ENCODE results near the gene OR2AT4.

The OR2AT4 gene

DNA sequence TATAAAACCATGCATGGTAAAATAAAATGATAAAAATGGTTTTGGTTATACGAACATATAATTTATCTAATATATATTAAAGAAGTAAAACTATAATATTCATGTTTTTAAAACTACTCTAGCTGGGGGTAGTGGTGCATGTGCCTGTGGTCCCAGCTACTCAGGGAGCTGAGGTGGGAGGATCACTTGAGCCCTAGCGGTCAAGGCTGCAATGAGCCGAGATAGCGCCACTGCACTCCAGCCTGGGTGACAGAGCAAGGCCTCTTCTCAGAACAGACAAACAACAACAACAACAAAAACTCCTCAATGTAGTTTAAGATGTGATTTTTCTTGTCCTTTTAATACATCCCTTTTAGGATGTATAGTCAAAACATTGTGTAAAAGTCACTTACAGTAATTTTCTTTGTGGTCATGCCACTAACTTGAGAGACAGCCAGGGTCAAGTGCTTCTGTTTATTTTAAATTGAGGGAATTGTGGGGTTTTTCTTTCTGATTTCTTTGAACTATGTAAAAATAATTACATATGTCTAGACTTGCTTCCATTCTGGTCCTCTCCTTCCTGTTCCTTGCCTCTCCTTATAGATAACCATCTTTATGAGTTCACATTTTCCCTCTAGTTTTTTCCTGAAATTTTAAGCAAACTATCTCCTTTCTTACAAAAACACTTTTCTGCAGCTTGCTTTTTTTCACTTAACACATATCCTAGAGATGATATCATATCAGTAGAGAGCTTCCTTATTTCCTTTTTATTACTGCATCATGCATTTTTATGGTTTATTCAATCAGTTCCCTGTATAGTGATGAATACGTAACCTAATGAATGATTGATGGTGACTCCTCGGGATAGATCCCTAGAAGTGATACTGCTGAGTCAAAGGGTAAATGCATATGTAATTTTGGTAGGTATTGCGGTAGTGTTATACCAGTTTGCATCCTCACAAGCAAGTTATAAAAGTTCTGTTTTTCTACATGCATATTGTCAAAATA lies 9.1 kb downstream of the OR2AT4 start:
- H3K27ac Mint-ChIP-seq: no peak overlapping the region
- no peaks in the 10 kb centered on the region for H3K4me1 Mint-ChIP-seq
- peaks cover 10% of the 10 kb centered on the region for H3K9me3 Mint-ChIP-seq
- H3K4me3 Mint-ChIP-seq: no peak overlapping the region
- peaks cover 44% of the 10 kb centered on the region for H3K27me3 Mint-ChIP-seq
- H3K36me3 Mint-ChIP-seq: no peaks in the 10 kb centered on the region
- no peak for ATAC-seq

DNA sequence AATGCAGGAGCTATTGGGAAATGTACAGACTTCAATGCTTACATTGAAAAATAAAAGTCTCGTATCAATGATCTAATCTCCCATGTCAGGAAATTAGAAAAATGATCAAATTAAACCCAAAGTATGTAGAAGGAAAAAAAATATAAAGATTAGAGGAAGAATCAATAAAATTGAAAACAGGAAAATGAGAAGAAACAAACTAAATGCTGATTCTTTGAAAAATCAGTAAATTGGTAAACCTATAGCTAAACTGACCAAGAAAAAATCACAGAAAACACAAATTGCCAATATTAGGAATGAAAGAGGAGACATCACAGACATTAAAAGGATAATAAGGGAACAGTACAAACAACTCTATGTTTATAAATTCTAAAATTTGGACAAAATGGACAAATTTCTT lies 11.8 kb downstream of the OR2AT4 start:
- Mint-ChIP-seq H3K36me3 (no peaks in the 10 kb centered on the region), H3K27ac (no peak overlapping the region), H3K4me3 (no peak overlapping the region), H3K4me1 (no peaks in the 10 kb centered on the region), H3K9me3 (no peaks in the 10 kb centered on the region), H3K27me3 (peaks cover 57% of the 10 kb centered on the region)
- ATAC-seq: no peak

DNA sequence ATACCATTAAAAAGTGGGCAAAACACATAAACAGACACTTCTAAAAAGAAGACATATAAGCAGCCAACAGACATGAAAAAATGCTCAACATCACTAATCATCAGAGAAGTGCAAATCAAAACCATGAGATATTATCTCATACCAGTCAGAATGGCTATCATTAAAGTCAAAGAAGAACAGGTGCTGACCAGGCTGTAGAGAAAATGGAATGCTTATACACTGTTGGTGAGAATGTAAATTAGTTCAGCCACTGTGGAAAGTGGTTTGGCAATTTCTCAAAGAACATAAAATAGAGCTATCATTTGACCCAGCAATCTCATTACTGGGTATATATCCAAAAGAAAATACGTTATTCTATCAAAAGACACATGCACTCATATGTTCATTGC lies 13.5 kb downstream of the OR2AT4 start:
- Mint-ChIP-seq H3K4me1 (no peaks in the 10 kb centered on the region), H3K27ac (no peak overlapping the region), H3K27me3 (peaks cover 42% of the 10 kb centered on the region), H3K4me3 (no peak overlapping the region), H3K36me3 (no peaks in the 10 kb centered on the region), H3K9me3 (no peaks in the 10 kb centered on the region)
- no peak for ATAC-seq

DNA sequence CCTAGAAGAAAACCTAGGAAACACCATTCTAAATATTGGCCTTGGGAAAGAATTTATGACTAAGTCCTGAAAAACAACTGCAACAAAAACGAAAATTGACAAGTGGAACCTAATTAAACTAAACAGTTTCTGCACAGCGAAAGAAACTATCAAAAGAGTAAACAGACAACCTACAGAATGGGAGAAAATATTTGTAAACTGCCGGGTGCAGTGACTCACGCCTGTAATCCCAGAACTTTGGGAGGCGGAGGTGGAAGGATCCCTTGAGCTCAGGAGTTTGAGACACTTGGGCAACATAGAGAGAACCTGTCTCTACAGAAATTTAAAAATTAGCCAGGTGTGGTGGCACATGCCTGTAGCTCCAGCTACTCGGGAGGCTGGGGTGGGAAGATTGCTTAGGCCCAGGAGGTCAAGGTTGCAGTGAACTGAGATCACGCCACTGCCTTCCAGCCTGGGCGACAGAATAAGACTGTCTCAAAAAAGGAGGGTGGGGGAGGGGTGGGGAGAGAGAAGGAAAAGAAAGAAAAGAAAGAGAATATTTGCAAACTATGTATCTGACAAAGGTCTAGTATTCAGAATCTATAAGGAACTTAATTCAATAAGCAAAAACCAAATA lies 14.0 kb downstream of the OR2AT4 start:
- H3K27ac Mint-ChIP-seq: no peak overlapping the region
- no peaks in the 10 kb centered on the region for H3K4me1 Mint-ChIP-seq
- no peak overlapping the region for H3K4me3 Mint-ChIP-seq
- H3K27me3 Mint-ChIP-seq: peaks cover 37% of the 10 kb centered on the region
- ATAC-seq: no peak
- no peaks in the 10 kb centered on the region for H3K36me3 Mint-ChIP-seq
- H3K9me3 Mint-ChIP-seq: no peaks in the 10 kb centered on the region

DNA sequence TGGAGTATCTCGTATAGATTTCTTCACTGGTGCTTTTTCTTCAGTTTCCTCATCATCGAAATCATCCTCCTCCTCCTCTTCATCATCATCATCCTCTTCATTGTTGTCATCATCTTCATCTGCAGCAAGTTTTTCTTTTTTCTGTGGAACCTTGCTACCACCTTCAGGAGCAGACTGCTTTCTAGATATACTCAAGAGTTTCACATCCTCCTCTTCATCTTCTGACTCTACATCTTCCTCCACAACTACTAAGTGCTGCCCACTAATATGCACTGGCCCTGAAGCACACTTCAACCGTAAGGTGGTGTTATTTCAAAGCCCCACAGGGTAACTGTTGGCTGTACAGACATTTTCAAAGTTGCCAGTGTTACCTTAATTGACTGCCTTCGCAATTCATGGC lies 17.1 kb downstream of the OR2AT4 start:
- Mint-ChIP-seq H3K4me3 (no peak overlapping the region), H3K27me3 (peaks cover 33% of the 10 kb centered on the region), H3K36me3 (no peaks in the 10 kb centered on the region), H3K4me1 (no peaks in the 10 kb centered on the region), H3K27ac (no peak overlapping the region), H3K9me3 (no peaks in the 10 kb centered on the region)
- ATAC-seq: no peak

DNA sequence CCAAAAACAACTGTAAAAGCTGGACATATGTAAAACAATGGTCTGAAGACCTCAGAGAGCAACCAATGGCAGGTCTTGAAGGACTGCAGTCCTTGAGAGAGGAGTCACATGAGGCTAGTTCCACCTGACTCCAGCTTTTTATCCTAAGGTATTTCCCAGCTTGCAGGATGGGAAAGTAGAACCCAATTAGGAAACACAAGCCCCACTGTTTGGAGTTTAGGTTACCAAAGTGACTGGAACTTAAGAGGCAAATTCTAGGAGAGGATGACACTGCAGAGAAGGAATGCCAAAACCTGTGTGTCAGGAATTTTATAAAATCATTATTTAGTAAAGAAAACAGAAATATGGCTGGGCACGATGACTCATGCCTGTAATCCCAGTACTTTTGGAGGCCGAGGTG lies 18.4 kb downstream of the OR2AT4 start:
- Mint-ChIP-seq H3K9me3 (no peaks in the 10 kb centered on the region), H3K27ac (no peak overlapping the region), H3K27me3 (peaks cover 26% of the 10 kb centered on the region), H3K36me3 (no peaks in the 10 kb centered on the region), H3K4me1 (no peaks in the 10 kb centered on the region), H3K4me3 (no peak overlapping the region)
- ATAC-seq: no peak

DNA sequence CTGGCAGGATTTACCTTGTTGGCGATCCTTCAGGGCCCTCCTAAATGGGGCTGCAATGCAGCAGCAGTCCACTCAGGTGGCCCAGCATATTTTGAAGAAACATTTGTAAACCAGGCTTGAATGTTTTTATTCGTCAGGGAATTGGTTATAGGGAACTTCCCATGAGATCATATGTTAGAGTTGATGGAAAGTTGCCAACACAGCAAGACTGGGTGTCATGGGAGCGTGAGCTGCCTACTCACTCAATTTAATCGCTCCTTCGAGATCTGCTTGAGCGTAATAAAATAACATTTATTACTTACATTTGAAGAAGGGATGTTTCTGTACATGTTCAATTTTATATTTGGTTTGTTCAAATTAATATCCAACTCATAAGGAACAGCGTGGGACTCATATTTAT lies 19.4 kb downstream of the OR2AT4 start:
- Mint-ChIP-seq H3K9me3 (no peaks in the 10 kb centered on the region), H3K4me1 (no peaks in the 10 kb centered on the region), H3K27ac (no peak overlapping the region), H3K36me3 (no peaks in the 10 kb centered on the region), H3K27me3 (peaks cover 17% of the 10 kb centered on the region), H3K4me3 (no peak overlapping the region)
- no peak for ATAC-seq

DNA sequence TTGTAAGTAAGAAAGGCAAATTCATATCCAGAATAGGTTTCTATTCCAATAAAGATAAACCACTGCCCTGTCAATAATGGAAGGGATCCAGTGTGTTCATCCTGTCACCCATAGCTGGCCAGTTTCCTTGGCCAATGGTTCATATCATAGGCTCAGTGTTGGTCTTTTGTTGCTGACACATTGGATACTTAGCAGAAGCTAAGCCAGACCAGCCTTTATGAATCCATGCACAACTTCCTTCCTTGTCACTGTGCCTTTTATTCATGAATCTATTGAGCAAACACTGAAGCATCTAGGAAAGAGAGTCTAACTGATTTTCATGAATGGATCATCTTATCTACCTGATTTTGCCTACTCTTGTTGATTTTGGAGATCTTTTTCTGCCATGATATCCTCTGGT lies 20.0 kb downstream of the OR2AT4 start:
- H3K4me1 Mint-ChIP-seq: no peaks in the 10 kb centered on the region
- H3K9me3 Mint-ChIP-seq: no peaks in the 10 kb centered on the region
- no peak overlapping the region for H3K27ac Mint-ChIP-seq
- H3K36me3 Mint-ChIP-seq: no peaks in the 10 kb centered on the region
- H3K4me3 Mint-ChIP-seq: no peak overlapping the region
- H3K27me3 Mint-ChIP-seq: peaks cover 16% of the 10 kb centered on the region
- no peak for ATAC-seq

DNA sequence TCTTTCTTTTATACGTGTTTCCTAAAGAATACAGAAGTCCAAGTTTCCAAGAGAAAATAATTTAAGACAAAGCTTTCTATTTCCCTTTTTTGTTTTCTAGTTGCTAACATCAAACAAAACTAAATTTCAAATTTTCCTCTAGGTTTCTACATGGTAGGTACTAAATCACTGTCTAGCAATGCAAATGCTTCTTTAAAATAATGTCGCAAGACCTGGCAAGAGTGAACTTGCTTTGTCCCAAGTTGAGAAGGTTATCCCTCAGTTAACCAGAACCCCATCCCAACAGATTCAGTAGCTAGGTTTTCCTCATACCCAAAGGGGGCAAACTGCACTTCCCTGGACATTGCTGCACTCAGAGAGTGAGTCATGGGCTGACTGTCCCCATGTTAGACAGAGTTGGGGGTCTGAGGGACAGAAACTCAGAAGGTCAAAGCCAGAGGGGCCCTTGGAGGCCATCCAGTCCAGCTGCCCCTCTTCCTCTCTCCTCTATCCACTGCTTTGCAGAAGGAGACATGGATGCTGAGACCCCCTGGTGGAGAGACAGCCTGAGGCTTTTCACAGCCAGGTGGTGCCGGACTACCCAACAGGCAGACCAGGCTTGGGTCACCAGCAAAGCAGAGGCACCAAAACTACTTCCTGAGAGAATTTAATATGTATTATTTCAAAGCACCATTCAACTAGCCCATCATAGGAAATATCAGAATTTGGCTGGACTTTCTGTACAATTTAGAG lies 23.1 kb downstream of the OR2AT4 start:
- H3K27ac Mint-ChIP-seq: no peak overlapping the region
- H3K27me3 Mint-ChIP-seq: peaks cover 25% of the 10 kb centered on the region
- no peaks in the 10 kb centered on the region for H3K36me3 Mint-ChIP-seq
- no peaks in the 10 kb centered on the region for H3K4me1 Mint-ChIP-seq
- H3K9me3 Mint-ChIP-seq: no peaks in the 10 kb centered on the region
- no peak for ATAC-seq
- H3K4me3 Mint-ChIP-seq: no peak overlapping the region

DNA sequence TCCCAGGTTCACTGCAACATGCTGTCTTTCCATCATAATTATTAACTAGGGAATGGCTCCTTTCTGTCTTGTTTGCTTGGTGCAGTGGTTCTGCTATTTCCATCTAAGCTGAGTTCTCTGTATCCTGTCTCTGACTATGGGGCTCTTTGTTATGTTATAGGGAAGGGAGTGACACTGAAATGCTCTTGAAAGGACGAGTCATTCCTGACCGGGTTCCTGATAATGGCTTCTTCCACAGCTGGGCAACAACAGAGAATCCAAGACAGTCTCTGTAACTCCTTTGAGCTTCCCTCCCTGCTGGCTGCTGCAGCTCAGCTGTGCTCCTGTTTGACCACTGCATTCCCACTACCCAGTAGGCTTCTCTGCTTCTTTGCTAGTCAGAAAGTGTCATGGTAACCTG lies 24.1 kb downstream of the OR2AT4 start:
- no peaks in the 10 kb centered on the region for H3K36me3 Mint-ChIP-seq
- no peaks in the 10 kb centered on the region for H3K4me1 Mint-ChIP-seq
- ATAC-seq: no peak
- no peak overlapping the region for H3K27ac Mint-ChIP-seq
- peaks cover 4% of the 10 kb centered on the region for H3K9me3 Mint-ChIP-seq
- H3K4me3 Mint-ChIP-seq: no peak overlapping the region
- peaks cover 31% of the 10 kb centered on the region for H3K27me3 Mint-ChIP-seq

DNA sequence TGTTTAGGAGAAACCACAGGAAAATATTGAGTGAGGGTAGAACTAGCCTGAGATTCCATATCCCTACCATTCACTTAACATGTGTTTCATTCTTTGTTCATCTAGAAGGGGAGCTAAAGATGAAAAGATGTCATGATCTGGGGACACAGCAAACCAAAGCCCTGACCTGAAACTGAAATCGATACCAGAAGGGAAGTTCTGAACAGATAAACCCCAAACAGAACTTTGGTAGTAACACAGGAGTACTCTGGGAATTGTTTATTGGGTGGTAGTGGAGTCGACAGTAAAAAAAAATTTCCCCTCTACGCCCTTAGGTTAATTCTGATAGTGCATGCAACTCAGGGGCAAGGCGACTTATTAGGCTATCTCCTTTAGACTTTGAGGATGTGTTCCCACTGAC lies 27.2 kb downstream of the OR2AT4 start:
- H3K36me3 Mint-ChIP-seq: no peaks in the 10 kb centered on the region
- no peak for ATAC-seq
- no peak overlapping the region for H3K27ac Mint-ChIP-seq
- peaks cover 35% of the 10 kb centered on the region for H3K27me3 Mint-ChIP-seq
- no peak overlapping the region for H3K4me3 Mint-ChIP-seq
- H3K9me3 Mint-ChIP-seq: peaks cover 4% of the 10 kb centered on the region
- no peaks in the 10 kb centered on the region for H3K4me1 Mint-ChIP-seq

DNA sequence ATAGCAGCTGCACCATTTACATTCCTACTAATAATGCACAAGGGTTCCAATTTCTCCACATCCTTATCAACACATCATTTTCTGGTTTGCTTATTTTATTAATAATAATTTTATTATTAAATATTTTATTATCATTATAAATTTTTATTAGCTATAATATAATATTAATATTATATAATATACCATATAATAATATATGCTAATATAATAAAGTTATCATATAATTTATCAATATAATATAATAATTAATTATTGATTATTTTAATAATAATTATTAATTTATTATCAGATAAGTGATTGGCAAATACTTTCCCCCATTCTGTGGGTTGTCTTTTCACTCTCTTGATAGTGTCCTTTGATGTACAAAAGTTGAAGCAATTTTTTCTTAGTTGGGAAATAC lies 27.7 kb downstream of the OR2AT4 start:
- Mint-ChIP-seq H3K36me3 (no peaks in the 10 kb centered on the region), H3K9me3 (peaks cover 4% of the 10 kb centered on the region), H3K4me3 (no peak overlapping the region), H3K27ac (no peak overlapping the region), H3K4me1 (no peaks in the 10 kb centered on the region), H3K27me3 (peaks cover 35% of the 10 kb centered on the region)
- ATAC-seq: no peak

DNA sequence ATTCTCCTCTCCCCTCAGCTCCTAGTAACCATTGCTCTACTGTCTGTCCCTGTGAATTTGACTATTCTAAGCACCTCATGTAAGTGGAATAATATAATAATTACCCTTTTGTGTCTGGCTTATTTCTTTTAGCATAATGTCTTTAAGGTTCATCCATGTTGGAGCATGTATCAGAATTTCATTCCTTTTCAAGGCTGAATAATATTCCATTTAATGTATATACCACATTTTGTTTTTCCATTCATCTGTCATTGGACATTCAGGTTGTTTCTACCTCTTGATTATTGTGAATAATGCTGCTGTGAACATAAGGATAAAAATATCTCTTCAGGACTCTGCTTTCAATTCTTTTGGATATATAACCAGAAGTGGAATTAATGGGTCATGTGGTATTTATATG lies 28.1 kb downstream of the OR2AT4 start:
- ATAC-seq: no peak
- no peaks in the 10 kb centered on the region for H3K4me1 Mint-ChIP-seq
- H3K9me3 Mint-ChIP-seq: peaks cover 4% of the 10 kb centered on the region
- H3K27me3 Mint-ChIP-seq: peaks cover 35% of the 10 kb centered on the region
- H3K4me3 Mint-ChIP-seq: no peak overlapping the region
- no peak overlapping the region for H3K27ac Mint-ChIP-seq
- H3K36me3 Mint-ChIP-seq: no peaks in the 10 kb centered on the region

DNA sequence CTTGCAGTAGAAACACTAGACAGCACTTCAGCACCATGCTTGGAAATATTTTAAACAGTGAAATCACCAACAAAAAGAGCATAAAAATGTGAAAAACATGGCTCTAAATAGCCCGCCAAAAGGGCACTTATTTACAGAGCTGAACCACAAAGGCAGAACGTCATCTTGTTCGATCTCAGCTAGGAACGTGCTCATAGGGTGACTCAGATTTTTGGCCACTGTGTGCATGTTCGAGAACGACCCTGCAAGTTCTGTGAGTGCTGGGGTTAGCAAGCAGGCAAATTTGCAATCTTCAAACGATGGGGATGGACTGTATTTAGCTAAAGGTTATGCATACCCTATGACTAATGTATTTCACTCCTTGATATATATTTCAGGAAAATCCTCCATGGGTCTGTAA lies 30.6 kb downstream of the OR2AT4 start:
- peaks cover 37% of the 10 kb centered on the region for H3K27me3 Mint-ChIP-seq
- H3K9me3 Mint-ChIP-seq: peaks cover 4% of the 10 kb centered on the region
- H3K4me3 Mint-ChIP-seq: no peak overlapping the region
- H3K27ac Mint-ChIP-seq: no peak overlapping the region
- H3K36me3 Mint-ChIP-seq: no peaks in the 10 kb centered on the region
- no peak for ATAC-seq
- H3K4me1 Mint-ChIP-seq: no peaks in the 10 kb centered on the region

DNA sequence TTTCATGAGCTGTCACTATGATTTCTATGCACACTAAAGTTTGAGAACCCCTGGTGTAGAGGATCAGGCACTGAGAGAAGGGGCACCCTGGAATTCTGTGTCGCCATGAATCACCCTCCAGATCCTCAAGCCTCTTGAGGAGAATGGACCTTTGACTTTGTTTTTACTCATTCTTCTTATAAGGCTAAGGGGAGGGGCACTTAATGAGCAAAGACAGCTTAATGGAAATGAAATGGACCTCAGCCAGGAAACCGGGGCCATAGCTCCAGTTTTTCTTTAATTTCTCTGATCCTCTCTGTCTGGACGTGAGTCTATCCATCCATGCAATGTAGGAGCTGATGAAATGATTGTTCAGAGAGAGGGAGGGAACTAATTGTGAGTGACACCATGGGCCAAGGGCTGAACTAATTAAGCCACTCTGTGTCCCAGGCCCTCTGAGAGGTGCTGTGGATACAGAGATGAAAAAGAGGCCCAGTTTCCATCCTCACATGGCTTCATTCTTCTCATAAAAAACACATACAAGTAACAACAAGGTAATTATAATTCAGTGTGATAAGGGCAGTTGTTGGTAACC lies 32.8 kb downstream of the OR2AT4 start:
- Mint-ChIP-seq H3K4me1 (no peaks in the 10 kb centered on the region), H3K27me3 (peaks cover 35% of the 10 kb centered on the region), H3K27ac (no peak overlapping the region), H3K4me3 (no peak overlapping the region), H3K36me3 (no peaks in the 10 kb centered on the region), H3K9me3 (peaks cover 4% of the 10 kb centered on the region)
- ATAC-seq: no peak

Measured in stimulated activated memory B cell treated with anti-CD40 and anti-IgM and Interleukin-4, amounts not matched to agents 10 μg/mL and 1 μg/mL and 100 μg/mL, for 72 hours (primary cell).